Testis (tissue), 2 donors: Measurements from ENCODE around the gene TRPM2.

Experiments used
- CTCF ChIP-seq, 3 experiments: fragments of 450-650 bp in 2 of 3; fragments of 200-600 bp in 1 of 3; sonication (generic) in 1 of 3; IDR thresholded peaks; one replicate each; pipeline ENCODE4 v1.5.1; 2016 to 2019; ENCODE audit warnings: antibody characterized with exemption in 3 of 3, mild to moderate bottlenecking in 2 of 3, moderate library complexity in 1 of 3
- POLR2A ChIP-seq: fragments of 450-650 bp; IDR thresholded peaks from one replicate; pipeline ENCODE4 v1.6.1; 2017; ENCODE audit warnings: antibody characterized with exemption, mild to moderate bottlenecking, moderate library complexity

GRCh38 chr21:44331650-44332307, 21.6 kb upstream of the TRPM2 start:
- no peak for TF ChIP-seq CTCF (IDR thresholded peaks at IDR 0.05)
- TF ChIP-seq POLR2A = no peak
